Pancreas (tissue), 10 donors: Measurements from ENCODE around the gene RND1. TPM values are rescaled to one million over a fixed set of nuclear protein-coding genes. Genes with fewer than 3 reads are reported as not detected.

ENCODE experiments used
- ATAC-seq, 4 donors: fragments of 200-7000 bp; cut with Tn5 transposase; one replicate each; pipeline versions ENCODE4 v1.8.0 to v1.9.1; 2020; ENCODE audit warnings: mild to moderate bottlenecking in 4 of 4, moderate library complexity in 4 of 4
- DNase-seq, 6 donors: peaks; one replicate each; pipeline ENCODE4 v3.0.0-alpha.2; 2020
- FAIRE-seq: peaks from 2 replicates; lab custom pipeline; 2012; peaks lifted over from hg19 to GRCh38; lab: Jason Lieb, UNC
- H3K27ac ChIP-seq, 4 donors: fragments of 200-600 bp; sonication (generic); 1 replicate in 3 of 4; 2 replicates in 1 of 4; pipeline versions ENCODE4 v1.5.0 to v1.8.0; 2020
- H3K27me3 ChIP-seq, 4 donors: fragments of 200-600 bp; one replicate each; pipeline ENCODE4 v1.8.0; 2021
- H3K36me3 ChIP-seq, 3 donors: fragments of 200-600 bp; sonication (generic) in 1 of 3; one replicate each; pipeline versions ENCODE4 v1.5.0 to v1.8.0; 2020 to 2021
- H3K4me1 ChIP-seq, 3 donors: fragments of 200-600 bp; one replicate each; pipeline ENCODE4 v1.8.0; 2021
- H3K4me3 ChIP-seq, 4 donors: fragments of 200-600 bp; sonication (generic) in 2 of 4; one replicate each; pipeline versions ENCODE4 v1.5.0 to v1.8.0; 2020 to 2021
- H3K9me3 ChIP-seq, 4 donors: fragments of 200-600 bp; one replicate each; pipeline ENCODE4 v1.8.0; 2021
- WGBS, 2 donors: extraction: QIAGEN DNeasy Blood & Tissue Kit; methylation state at CpG; one replicate each; pipeline ENCODE4 v1.1.7; 2013; 5-methylcytosine and 5-hydroxymethylcytosine counted together
- intact Hi-C, 3 donors: fragments of 100-400 bp; cut with DNase I; formaldehyde crosslinking; loops; one replicate each; pipeline versions ENCODE4 v1.11.1 to v1.14.2; 2022
- polyA plus RNA-seq, 2 donors: library from polyadenylated mRNA; stranded (reverse); fragments of 200-250 nt; gene quantifications; one replicate each; pipeline ENCODE4 v1.2.3, GENCODE V29; 2013
- total RNA-seq, 6 donors: library from RNA; stranded (reverse); fragmentation: NEBNext Ultra II Directional in 4 of 6; extraction: Animal tissue kit (Norgen Biotek cat#: 25700) in 4 of 6; gene quantifications; one replicate each; pipeline versions ENCODE4 v1.2.1 to v1.2.4, GENCODE V29; 2021 to 2023
- TF ChIP-seq, protein P1 (sequence below), 4 donors: fragments of 200-600 bp; sonication (generic) in 3 of 4; IDR thresholded peaks; one replicate each; pipeline versions ENCODE4 v1.5.0 to v1.8.0; 2021; ENCODE audit warnings: antibody characterized with exemption in 4 of 4
- donor health status: healthy with polysubstance abuse.
- donor health status: DM: no; HTN: no; CAD: no; lungs with moderate emphysema.
- donor health status: DM: no; HTN: no; CAD: no.
- donor health status: control.
- donor health status: control.
- donor health status: Bipolar disorder and iron deficiency.
- donor health status: DM: yes; HTN: yes; CAD: no.
- donor health status: DM: no; HTN: no; CAD: no.
- donor health status: DM: no; HTN: no; CAD: no.
- donor health status: DM: yes; HTN: yes; CAD: no.

The RND1 gene
- total and polyA plus RNA-seq, 8 donors, result 0.74 to 6.3 (median 2.1) TPM

DNA sequence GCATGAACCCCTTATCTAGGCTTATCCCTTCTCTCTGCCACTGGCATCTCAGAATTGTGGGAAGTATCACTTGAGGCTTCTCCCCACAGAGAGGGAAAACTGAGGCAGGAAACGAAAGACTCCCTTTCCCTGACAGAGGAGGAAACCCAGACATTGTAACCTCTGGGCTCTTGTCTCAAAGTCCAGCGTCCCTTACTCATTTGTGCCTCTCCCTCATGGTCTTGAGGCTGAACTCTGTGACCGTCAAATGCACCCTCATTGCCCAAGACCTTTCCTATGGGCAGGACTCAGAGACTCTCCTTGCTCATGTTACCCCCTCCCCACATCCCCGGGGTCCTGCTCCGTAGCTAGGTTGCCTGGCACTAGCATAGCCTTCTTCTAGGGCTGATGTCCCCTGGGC lies 43.5 kb downstream of the RND1 start:
- H3K4me3 ChIP-seq, result no peak overlapping the region
- no peak for ATAC-seq
- H3K27ac ChIP-seq, result no peak overlapping the region
- FAIRE-seq, result no peak
- H3K36me3 ChIP-seq, result no peaks in the 10 kb centered on the region
- H3K4me1 ChIP-seq, result peaks cover 0 to 2% (median 0%) of the 10 kb centered on the region in 3 donors
- H3K9me3 ChIP-seq, result no peaks in the 10 kb centered on the region
- H3K27me3 ChIP-seq, result no peaks in the 10 kb centered on the region
- DNase-seq, result no peak
- 72 to 81% methylated on average over 5 of the region's 5 CpGs for WGBS, 2 donors
- intact Hi-C loops, result no loop called here
- TF ChIP-seq, protein P1, sequence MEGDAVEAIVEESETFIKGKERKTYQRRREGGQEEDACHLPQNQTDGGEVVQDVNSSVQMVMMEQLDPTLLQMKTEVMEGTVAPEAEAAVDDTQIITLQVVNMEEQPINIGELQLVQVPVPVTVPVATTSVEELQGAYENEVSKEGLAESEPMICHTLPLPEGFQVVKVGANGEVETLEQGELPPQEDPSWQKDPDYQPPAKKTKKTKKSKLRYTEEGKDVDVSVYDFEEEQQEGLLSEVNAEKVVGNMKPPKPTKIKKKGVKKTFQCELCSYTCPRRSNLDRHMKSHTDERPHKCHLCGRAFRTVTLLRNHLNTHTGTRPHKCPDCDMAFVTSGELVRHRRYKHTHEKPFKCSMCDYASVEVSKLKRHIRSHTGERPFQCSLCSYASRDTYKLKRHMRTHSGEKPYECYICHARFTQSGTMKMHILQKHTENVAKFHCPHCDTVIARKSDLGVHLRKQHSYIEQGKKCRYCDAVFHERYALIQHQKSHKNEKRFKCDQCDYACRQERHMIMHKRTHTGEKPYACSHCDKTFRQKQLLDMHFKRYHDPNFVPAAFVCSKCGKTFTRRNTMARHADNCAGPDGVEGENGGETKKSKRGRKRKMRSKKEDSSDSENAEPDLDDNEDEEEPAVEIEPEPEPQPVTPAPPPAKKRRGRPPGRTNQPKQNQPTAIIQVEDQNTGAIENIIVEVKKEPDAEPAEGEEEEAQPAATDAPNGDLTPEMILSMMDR (IDR thresholded peaks at IDR 0.05), result no peak

DNA sequence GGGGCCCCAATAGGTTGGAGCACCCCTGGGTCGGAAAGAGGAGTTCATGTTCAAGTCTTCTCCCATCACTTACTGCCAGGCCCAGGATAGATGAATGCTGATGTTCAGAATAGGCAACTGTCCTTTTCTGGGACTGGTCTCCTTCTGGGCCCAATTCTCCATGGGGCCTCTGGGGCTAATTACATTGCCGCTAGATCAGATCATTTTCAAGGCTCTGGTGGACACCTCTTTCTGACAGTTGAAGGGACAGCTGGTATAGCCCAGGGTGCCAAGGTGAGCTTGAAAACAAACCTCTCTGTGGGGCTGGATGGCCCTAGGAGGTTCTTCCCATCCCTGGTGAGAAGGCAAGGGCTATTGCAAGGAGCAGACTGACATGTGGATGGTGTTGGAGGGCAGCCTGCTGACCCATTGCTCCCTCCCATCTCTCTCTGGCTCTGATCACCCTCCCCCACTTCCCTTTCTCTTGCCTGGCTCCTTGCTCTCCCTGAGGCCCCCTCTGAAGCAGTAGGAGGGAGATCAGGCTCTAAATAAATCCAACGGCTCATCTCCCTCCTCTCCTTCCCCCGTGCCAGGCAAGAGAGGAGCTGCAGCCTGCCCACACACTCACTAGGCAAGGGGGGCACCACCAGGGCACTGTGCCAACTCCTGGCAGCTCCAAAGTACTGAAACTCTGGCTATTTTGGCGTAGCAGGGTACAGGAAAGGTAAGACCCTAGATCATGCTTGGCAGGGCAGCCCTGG lies 45.5 kb downstream of the RND1 start:
- no peak overlapping the region for H3K4me3 ChIP-seq
- FAIRE-seq, result no peak
- no peak overlapping the region for H3K27ac ChIP-seq
- no peaks in the 10 kb centered on the region for H3K27me3 ChIP-seq
- intact Hi-C loops, result no loop called here
- no peak for ATAC-seq
- peaks cover 0 to 8% (median 8%) of the 10 kb centered on the region in 3 donors for H3K4me1 ChIP-seq
- H3K9me3 ChIP-seq, result no peaks in the 10 kb centered on the region
- no peak for DNase-seq
- WGBS, 2 donors, result 78 to 79% methylated on average over 5 of the region's 5 CpGs
- no peaks in the 10 kb centered on the region for H3K36me3 ChIP-seq
- TF ChIP-seq, protein P1 (IDR thresholded peaks at IDR 0.05), result no peak

DNA sequence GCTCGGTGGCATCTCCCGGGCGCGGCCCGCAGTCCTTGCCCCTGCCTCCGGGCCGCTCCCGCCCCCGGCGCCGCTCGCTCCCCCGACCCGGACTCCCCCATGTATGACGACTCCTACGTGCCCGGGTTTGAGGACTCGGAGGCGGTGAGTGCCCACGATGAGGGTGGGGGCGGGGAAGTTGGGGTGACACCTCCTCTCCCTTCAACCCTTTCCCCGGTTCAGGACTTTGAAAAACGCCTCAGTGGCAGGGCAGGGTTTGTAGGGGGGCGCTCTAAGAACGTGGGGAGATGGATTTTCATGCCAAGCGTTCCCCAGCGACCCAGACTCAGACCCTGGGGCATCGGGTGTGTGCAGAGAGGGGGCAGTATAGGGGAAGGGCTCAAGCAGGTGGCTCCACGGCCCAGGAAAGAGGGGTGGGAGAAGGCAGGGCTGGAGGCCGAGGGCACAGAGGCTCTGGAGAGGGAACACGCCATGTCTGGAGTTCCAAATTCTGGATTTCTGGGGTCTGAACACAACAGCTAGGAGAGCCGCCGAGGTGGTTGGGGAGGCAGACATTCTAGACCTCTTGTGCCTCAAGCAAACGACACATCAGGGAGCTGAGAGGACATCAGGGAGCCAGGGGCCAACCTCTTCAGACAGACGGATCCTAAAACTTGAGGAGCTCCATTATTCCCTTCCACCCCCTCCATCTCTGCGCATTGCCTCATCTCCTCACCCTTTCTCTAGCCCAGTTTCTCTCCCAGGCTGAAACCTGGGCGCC lies 46.7 kb downstream of the RND1 start:
- FAIRE-seq, result no peak
- peak in 1 of 6 donors; percentile 41 for DNase-seq
- no peaks in the 10 kb centered on the region for H3K9me3 ChIP-seq

DNA sequence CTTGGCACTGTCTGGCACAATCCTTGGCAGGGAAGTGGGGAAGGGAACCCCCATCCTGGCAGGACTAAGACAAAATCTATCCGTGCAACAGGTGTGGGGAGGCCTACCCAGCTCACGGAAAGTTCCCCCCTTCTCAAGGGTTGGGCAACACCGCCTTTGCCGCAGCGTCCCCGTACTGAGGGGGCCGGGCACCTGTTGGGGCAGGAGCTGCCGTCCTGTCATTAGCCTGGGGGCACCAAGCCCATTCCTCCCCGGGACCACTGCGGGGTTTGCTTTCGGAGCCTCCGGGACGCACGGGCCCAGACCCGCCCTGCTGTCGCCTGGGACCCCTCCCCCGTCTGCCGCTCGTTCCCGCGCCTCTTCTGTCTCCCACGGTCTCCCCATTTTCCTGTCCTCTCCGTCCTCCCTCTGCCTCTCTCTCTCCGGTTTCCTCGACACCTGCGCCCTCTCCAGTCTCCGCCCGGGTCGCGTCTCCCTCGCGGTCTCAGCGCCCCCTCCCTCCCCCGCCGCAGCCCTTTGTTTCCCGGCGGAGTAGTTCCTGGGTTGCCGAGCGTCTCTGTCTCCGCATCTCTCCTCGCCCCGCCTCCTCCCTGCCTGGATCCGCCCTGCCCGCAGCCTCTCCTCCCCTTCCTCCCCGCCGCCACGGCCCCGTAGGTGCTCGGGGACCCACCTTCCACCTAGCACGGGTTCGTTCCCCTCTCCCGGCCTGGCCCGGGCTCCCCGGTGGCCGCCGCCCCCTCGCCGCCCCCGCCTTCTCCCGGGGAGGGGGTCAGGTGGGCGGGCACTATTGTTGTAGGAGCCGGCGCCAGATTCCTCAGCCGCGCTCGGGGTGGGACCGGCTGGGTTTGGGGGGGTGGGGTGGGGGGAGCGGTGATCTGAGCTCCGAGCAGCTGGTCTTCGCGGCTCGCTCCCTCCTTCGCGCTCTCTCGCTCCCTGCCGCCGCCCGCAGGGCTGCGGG lies 47.5 kb downstream of the RND1 start, which contains the start of gene CACNB3:
TSS of gene CACNB3 (plus strand) at position 624 of the 958 bp plus-strand sequence. CDS start 434 bp downstream, outside the sequence.
- Histone ChIP-seq H3K27ac (no peak within 1 kb of the TSS), H3K4me3 (peak within 1 kb of the TSS; percentile 40 to 72 (median 56)), H3K27me3 (no peaks in the 10 kb centered on the region), H3K4me1 (peaks cover 0 to 8% (median 8%) of the 10 kb centered on the region in 3 donors), H3K9me3 (no peaks in the 10 kb centered on the region), H3K36me3 (no peaks in the 10 kb centered on the region)
- ATAC-seq (peak; percentile 12 to 35 (median 30)), FAIRE-seq (no peak), DNase-seq (peak; percentile 48 to 85 (median 73))
- intact Hi-C loops, result no loop called here
- TF ChIP-seq, protein P1 (IDR thresholded peaks at IDR 0.05), result no peak
- 1% methylated on average over 61 to 79 of the region's 79 CpGs for WGBS, 2 donors

More for the DNA sequence above, 46.7 kb downstream of the RND1 start:
- intact Hi-C loops, result no loop called here
- Histone ChIP-seq H3K4me1 (peaks cover 0 to 8% (median 8%) of the 10 kb centered on the region in 3 donors), H3K27ac (no peak overlapping the region), H3K4me3 (peak overlapping the region; percentile 40 to 72 (median 56)), H3K36me3 (no peaks in the 10 kb centered on the region), H3K27me3 (no peaks in the 10 kb centered on the region)
- WGBS, 2 donors, result 21 to 27% methylated on average over 31 to 37 of the region's 37 CpGs
- ATAC-seq, result no peak
- TF ChIP-seq, protein P1 (IDR thresholded peaks at IDR 0.05), result no peak
